SK-N-MC (cell line): ENCODE data around the gene MRPS6.

Experiments used
- EZH2 ChIP-seq: fragments of 200-600 bp; sonication (generic); IDR thresholded peaks from one replicate; pipeline ENCODE4 v1.6.1; 2017; ENCODE audit warnings: antibody characterized with exemption
- FOXP2 ChIP-seq: optimal IDR thresholded peaks from 2 replicates; pipeline ENCODE3; 2011; ENCODE audit warnings: mild to moderate bottlenecking, moderate library complexity; ENCODE audit not compliant: insufficient read depth; ENCODE audit errors: extremely low read length, control extremely low read depth
- POLR2AphosphoS5 ChIP-seq: IDR thresholded peaks from 2 replicates; pipeline ENCODE4 v1.6.1; 2012; ENCODE audit warnings: mild to moderate bottlenecking, low read depth, low read length, borderline replicate concordance

DNA sequence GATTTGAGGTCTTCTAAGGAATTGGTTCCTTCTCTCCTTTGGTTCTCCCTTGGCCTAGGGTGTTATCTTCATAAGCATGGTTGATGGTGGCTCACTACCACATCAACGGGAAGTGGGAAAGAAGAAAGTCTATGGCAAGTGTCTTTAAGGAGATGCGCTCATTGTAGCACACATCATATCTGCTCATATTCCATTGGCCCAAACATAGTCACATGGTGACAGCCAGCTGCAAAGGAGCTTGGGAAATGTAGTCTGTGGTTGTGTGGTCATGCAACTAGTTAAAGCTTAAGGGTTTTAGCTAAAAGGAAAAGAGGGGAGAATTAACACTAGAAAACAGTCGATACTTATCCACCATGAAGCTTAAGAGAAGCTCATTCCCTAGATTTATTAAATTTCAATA is 11.4 kb upstream of the MRPS6 start:
- TF ChIP-seq POLR2AphosphoS5 (no peak), EZH2 (no peak), FOXP2 (no peak)
